H1 (cell line): Measurements from ENCODE around the gene EXD3. TPM values are rescaled to one million over a fixed set of nuclear protein-coding genes. Genes with fewer than 3 reads are reported as not detected.

Experiments used
- CTCF ChIA-PET: fragments of 300-600 bp; sonication (Branson Sonifier 250); formaldehyde crosslinking; loops from one replicate; lab custom pipeline; 2021; ENCODE audit not compliant: partially characterized antibody; lab: Charles Lee
- POLR2A ChIA-PET: fragments of 300-600 bp; sonication (Branson Sonifier 250); formaldehyde crosslinking; loops from one replicate; lab custom pipeline; 2021; ENCODE audit warnings: inconsistent platforms; ENCODE audit not compliant: partially characterized antibody; lab: Charles Lee
- DNase-seq, 2 experiments: peaks; one replicate each; pipeline versions ENCODE4 v3.0.0 to v3.0.0-alpha.2; 2010 to 2022; ENCODE audit warnings: low spot score in 2 of 2, low read depth in 1 of 2, mixed read lengths in 1 of 2
- FAIRE-seq: peaks from 2 replicates; lab custom pipeline; 2011; peaks lifted over from hg19 to GRCh38; lab: Jason Lieb, UNC
- H2AFZ ChIP-seq: 2 replicates; pipeline ENCODE4 v1.8.1; 2012; ENCODE audit warnings: low read length, inconsistent platforms
- H2AK5ac ChIP-seq: 2 replicates; pipeline ENCODE4 v1.6.1; 2013; ENCODE audit warnings: low read depth, low read length
- H2BK120ac ChIP-seq: replicated peaks from 2 replicates; pipeline ENCODE3; 2013; ENCODE audit warnings: low read depth, low read length, inconsistent platforms
- H2BK12ac ChIP-seq: 2 replicates; pipeline ENCODE4 v1.6.1; 2013; ENCODE audit warnings: low read depth, low read length
- H2BK15ac ChIP-seq: 2 replicates; pipeline ENCODE4 v1.6.1; 2013; ENCODE audit warnings: low read length
- H2BK20ac ChIP-seq: 2 replicates; pipeline ENCODE4 v1.6.1; 2013; ENCODE audit warnings: low read length
- H2BK5ac ChIP-seq: 2 replicates; pipeline ENCODE4 v1.6.1; 2013; ENCODE audit warnings: low read depth, low read length
- H3K14ac ChIP-seq: 2 replicates; pipeline ENCODE4 v1.6.1; 2013; ENCODE audit warnings: inconsistent platforms; ENCODE audit not compliant: insufficient read length
- H3K18ac ChIP-seq: 2 replicates; pipeline ENCODE4 v1.6.1; 2013; ENCODE audit warnings: low read length; ENCODE audit errors: extremely low read depth
- H3K23ac ChIP-seq: 2 replicates; pipeline ENCODE4 v1.6.1; 2013; ENCODE audit warnings: inconsistent platforms; ENCODE audit not compliant: insufficient read length
- H3K23me2 ChIP-seq: 2 replicates; pipeline ENCODE4 v1.6.1; 2013; ENCODE audit warnings: low read depth, low read length
- H3K27ac ChIP-seq: 2 replicates; pipeline ENCODE4 v1.6.1; 2011; ENCODE audit warnings: low read depth, low read length, inconsistent platforms
- H3K27me3 ChIP-seq, 4 experiments: replicated peaks in 1 of 4; 1 replicate in 1 of 4; 2 replicates in 3 of 4; pipeline versions ENCODE4 v1.6.1 to v1.8.1; 2011 to 2013; ENCODE audit warnings: low read length in 3 of 4, mild to moderate bottlenecking in 3 of 4, inconsistent platforms in 2 of 4, mixed read lengths in 2 of 4, moderate library complexity in 1 of 4; ENCODE audit not compliant: control insufficient read depth in 3 of 4, insufficient read depth in 3 of 4; ENCODE audit errors: extremely low read depth in 1 of 4
- H3K36me3 ChIP-seq, 4 experiments: 2 replicates each; pipeline versions ENCODE4 v1.6.1 to v1.8.1; 2011 to 2013; ENCODE audit warnings: mild to moderate bottlenecking in 4 of 4, low read length in 3 of 4, moderate library complexity in 2 of 4, control low read depth in 1 of 4, inconsistent platforms in 1 of 4; ENCODE audit not compliant: insufficient read depth in 4 of 4, control insufficient read depth in 2 of 4
- H3K4ac ChIP-seq: replicated peaks from 2 replicates; pipeline ENCODE3; 2013; ENCODE audit warnings: low read length, low read depth, mixed read lengths, inconsistent platforms; ENCODE audit not compliant: insufficient read length
- H3K4me1 ChIP-seq, 4 experiments: replicated peaks in 1 of 4; 1 replicate in 1 of 4; 2 replicates in 3 of 4; pipeline versions ENCODE4 v1.6.1 to v1.8.1; 2011 to 2013; ENCODE audit warnings: low read length in 3 of 4, inconsistent platforms in 2 of 4, mixed read lengths in 1 of 4; ENCODE audit not compliant: insufficient read depth in 4 of 4, control insufficient read depth in 3 of 4
- H3K4me2 ChIP-seq, 2 experiments: 2 replicates each; pipeline versions ENCODE4 v1.6.1 to v1.8.1; 2011 to 2013; ENCODE audit warnings: low read depth in 2 of 2, low read length in 2 of 2, control low read depth in 1 of 2, inconsistent platforms in 1 of 2, mild to moderate bottlenecking in 1 of 2; ENCODE audit not compliant: insufficient read depth in 1 of 2
- H3K4me3 ChIP-seq, 4 experiments: fragments of 200-600, 300-600 bp in 1 of 4; sonication (generic), shearing (Covaris generic), sonication (Bioruptor Twin) in 1 of 4; 2 replicates each; pipeline versions ENCODE4 v1.5.1 to v1.8.1; 2011 to 2016; ENCODE audit warnings: low read length in 4 of 4, low read depth in 3 of 4, control low read depth in 2 of 4, inconsistent platforms in 2 of 4, mild to moderate bottlenecking in 2 of 4, mixed read lengths in 1 of 4, moderate library complexity in 1 of 4; ENCODE audit not compliant: insufficient read depth in 2 of 4; ENCODE audit errors: extremely low read depth in 1 of 4
- H3K56ac ChIP-seq: replicated peaks from 2 replicates; pipeline ENCODE3; 2013; ENCODE audit warnings: low read depth, mild to moderate bottlenecking, mixed read lengths, low read length, inconsistent platforms; ENCODE audit not compliant: insufficient read length
- H3K79me1 ChIP-seq: 2 replicates; pipeline ENCODE4 v1.6.1; 2013; ENCODE audit warnings: low read depth, low read length, control low read depth
- H3K79me2 ChIP-seq, 2 experiments: 2 replicates each; pipeline versions ENCODE4 v1.6.1 to v1.8.1; 2012 to 2013; ENCODE audit warnings: low read length in 2 of 2, mild to moderate bottlenecking in 2 of 2, inconsistent platforms in 1 of 2; ENCODE audit not compliant: insufficient read depth in 2 of 2, control insufficient read depth in 1 of 2
- H3K9ac ChIP-seq, 4 experiments: replicated peaks in 1 of 4; 1 replicate in 1 of 4; 2 replicates in 3 of 4; pipeline versions ENCODE4 v1.6.1 to v1.8.1; 2011 to 2013; ENCODE audit warnings: low read depth in 3 of 4, low read length in 3 of 4, control low read depth in 2 of 4, mild to moderate bottlenecking in 2 of 4, moderate library complexity in 2 of 4, inconsistent platforms in 1 of 4; ENCODE audit errors: extremely low read depth in 1 of 4
- H3K9me3 ChIP-seq, 2 experiments: 2 replicates each; pipeline versions ENCODE4 v1.6.1 to v1.8.1; 2012 to 2013; ENCODE audit warnings: mild to moderate bottlenecking in 2 of 2, moderate library complexity in 2 of 2, control low read depth in 1 of 2, inconsistent platforms in 1 of 2, low read depth in 1 of 2, low read length in 1 of 2, mixed read lengths in 1 of 2; ENCODE audit not compliant: insufficient read depth in 2 of 2
- H4K20me1 ChIP-seq, 2 experiments: replicated peaks in 1 of 2; 2 replicates each; pipeline versions ENCODE3 to v1.8.1; 2011 to 2013; ENCODE audit warnings: inconsistent platforms in 2 of 2, low read length in 2 of 2, mild to moderate bottlenecking in 1 of 2; ENCODE audit not compliant: insufficient read depth in 2 of 2, control insufficient read depth in 1 of 2
- H4K5ac ChIP-seq: 2 replicates; pipeline ENCODE4 v1.6.1; 2013; ENCODE audit warnings: low read length, low read depth, mixed read lengths, inconsistent platforms; ENCODE audit not compliant: insufficient read length
- H4K8ac ChIP-seq: 2 replicates; pipeline ENCODE4 v1.8.0; 2013; ENCODE audit warnings: mild to moderate bottlenecking, moderate library complexity, low read length, inconsistent platforms; ENCODE audit not compliant: insufficient read depth; ENCODE audit errors: extremely low read depth
- H4K91ac ChIP-seq: replicated peaks from 2 replicates; pipeline ENCODE3; 2013; ENCODE audit warnings: low read length, mixed read lengths, inconsistent platforms; ENCODE audit not compliant: insufficient read length
- BCL11A ChIP-seq, 2 experiments: IDR thresholded peaks; one replicate each; pipeline ENCODE4 v1.6.1; 2011; ENCODE audit warnings: low read depth in 2 of 2, low read length in 2 of 2, mild to moderate bottlenecking in 2 of 2
- CBX8 ChIP-seq: fragments of 300-800, 300-1000 bp; sonication (generic); IDR thresholded peaks from 2 replicates; pipeline ENCODE4 v1.7.1; 2016; ENCODE audit warnings: low read depth, low read length, borderline replicate concordance
- GABPA ChIP-seq: IDR thresholded peaks from 2 replicates; pipeline ENCODE4 v1.6.1; 2011; ENCODE audit warnings: mild to moderate bottlenecking, low read length, moderate library complexity, borderline replicate concordance; ENCODE audit not compliant: insufficient read depth
- GTF2F1 ChIP-seq: IDR thresholded peaks from 2 replicates; pipeline ENCODE4 v1.6.1; 2012; ENCODE audit warnings: low read depth, low read length, improper control_type of control experiment, borderline replicate concordance
- KDM4A ChIP-seq: IDR thresholded peaks from one replicate; pipeline ENCODE4 v1.7.1; 2012; ENCODE audit warnings: low read depth, mild to moderate bottlenecking, moderate library complexity, low read length, inconsistent platforms; ENCODE audit not compliant: severe bottlenecking
- MAFK ChIP-seq: IDR thresholded peaks from 2 replicates; pipeline ENCODE4 v1.6.1; 2012; ENCODE audit warnings: low read depth, mild to moderate bottlenecking, improper control_type of control experiment, low read length
- SIX5 ChIP-seq: IDR thresholded peaks from 2 replicates; pipeline ENCODE4 v1.6.1; 2011; ENCODE audit warnings: mild to moderate bottlenecking, low read depth, low read length
- TBP ChIP-seq: IDR thresholded peaks from 2 replicates; pipeline ENCODE4 v1.6.1; 2011; ENCODE audit warnings: low read depth, low read length, improper control_type of control experiment
- USF2 ChIP-seq: IDR thresholded peaks from 2 replicates; pipeline ENCODE4 v1.6.1; 2011; ENCODE audit warnings: low read length, improper control_type of control experiment
- WGBS, 2 experiments: shearing (Covaris generic) in 1 of 2; methylation state at CpG; one replicate each; pipeline versions ENCODE4 v1.1.6 to v1.1.7; 2013 to 2015; ENCODE audit warnings: low lambda C conversion rate in 2 of 2, mixed read lengths in 2 of 2, inconsistent platforms in 1 of 2, low coverage in 1 of 2, missing lambda C conversion rate in 1 of 2; ENCODE audit not compliant: insufficient replicate concordance in 2 of 2, insufficient coverage in 1 of 2, insufficient read length in 1 of 2; ENCODE audit errors: extremely low coverage in 1 of 2, missing lambda C conversion rate in 1 of 2; 5-methylcytosine and 5-hydroxymethylcytosine counted together
- polyA plus RNA-seq, 7 experiments: library from polyadenylated mRNA; depleted of rRNA in 3 of 7; stranded (reverse) in 5 of 7; unstranded in 2 of 7; fragments of >200 nt in 5 of 7; fragments of 200-250 nt in 2 of 7; gene quantifications; 1 replicate in 5 of 7; 2 replicates in 1 of 7; 4 replicates in 1 of 7; pipeline versions ENCODE4 v1.2.1 to v1.2.3, GENCODE V29; 2011 to 2013; ENCODE audit warnings: missing spikeins in 2 of 7, mixed read lengths in 2 of 7
- total RNA-seq: library from RNA; stranded (reverse); fragmentation: NEBNext Ultra II Directional; extraction: Animal tissue kit (Norgen Biotek cat#: 25700); gene quantifications from 2 replicates; pipeline ENCODE4 v1.2.1, GENCODE V29; 2021

Gene EXD3
- total and polyA plus RNA-seq, 2 of the 8 experiments (the other 6 are each of a cell fraction or from before 2014, with no cell fraction given): 7.2 to 9.4 TPM

GRCh38 chr9:137263506-137263905 lies 159.5 kb downstream of the EXD3 start:
- no peak overlapping the region for H3K4me3 ChIP-seq
- H4K91ac ChIP-seq: no peak overlapping the region
- FAIRE-seq (no peak), DNase-seq (no peak)
- H2BK12ac ChIP-seq: no peak overlapping the region
- no peak overlapping the region for H4K5ac ChIP-seq
- no peak overlapping the region for H2BK15ac ChIP-seq
- H3K18ac ChIP-seq: no peak overlapping the region
- no peaks in the 10 kb centered on the region for H3K79me2 ChIP-seq
- no peak overlapping the region for H3K56ac ChIP-seq
- no peaks in the 10 kb centered on the region for H3K27me3 ChIP-seq
- no peak overlapping the region for H3K23ac ChIP-seq
- H3K9ac ChIP-seq: no peak overlapping the region
- no peak overlapping the region for H3K14ac ChIP-seq
- no peak overlapping the region for H2AK5ac ChIP-seq
- H2AFZ ChIP-seq: no peak overlapping the region
- CTCF ChIA-PET: interaction anchor here (3.2 to 5.3 kb wide), 2 partner anchors 16 to 26 kb away, joined by 10 to 29 read pairs; a partner anchor contains a TSS
- no peaks in the 10 kb centered on the region for H3K9me3 ChIP-seq
- H4K8ac ChIP-seq: no peak overlapping the region
- H3K4me1 ChIP-seq: no peaks in the 10 kb centered on the region
- H3K4ac ChIP-seq: no peak overlapping the region
- no peaks in the 10 kb centered on the region for H3K23me2 ChIP-seq
- H3K4me2 ChIP-seq: no peak overlapping the region
- no peak overlapping the region for H2BK120ac ChIP-seq
- peak overlapping the region; percentile 44; the same call in 1 of the 2 replicates for H2BK5ac ChIP-seq
- peaks cover 9 to 34% (median 24%) of the 10 kb centered on the region in 4 experiments for H3K36me3 ChIP-seq
- POLR2A ChIA-PET: interaction anchor here (47.8 to 69.9 kb wide), 2 partner anchors 7 to 29 kb away, joined by 1462 read pairs; partner anchors contain the start of genes CYSRT1, NDOR1, NELFB and RNF208
- no peaks in the 10 kb centered on the region for H3K79me1 ChIP-seq
- H3K27ac ChIP-seq: no peak overlapping the region
- TF ChIP-seq KDM4A: no peak
- TF ChIP-seq USF2: no peak
- no peak for TF ChIP-seq SIX5
- TF ChIP-seq GTF2F1: no peak
- no peak for TF ChIP-seq BCL11A (IDR thresholded peaks at IDR 0.05; ENCODE audit: low read depth in 2 of 2, low read length in 2 of 2)
- TF ChIP-seq GABPA: no peak
- TF ChIP-seq TBP: no peak
- no peak for TF ChIP-seq MAFK
- no peak for TF ChIP-seq CBX8
- TF ChIP-seq, all 59 proteins: peak for 0
- peaks cover 0 to 10% of the 10 kb centered on the region in 2 experiments for H4K20me1 ChIP-seq
- WGBS, 2 experiments: 89% methylated on average over 10 of the region's 10 CpGs; no CpG with 5 or more reads in 1 of the 2 experiments
- no peak overlapping the region for H2BK20ac ChIP-seq
